Bronchial epithelial cell (primary cell): ENCODE results near the gene OR4C15. TPM values are rescaled to one million over a fixed set of nuclear protein-coding genes. Genes with fewer than 3 reads are reported as not detected.

Experiments
- DNase-seq: peaks from one replicate; pipeline ENCODE4 v3.0.0-alpha.2; 2010; ENCODE audit warnings: low read depth
- FAIRE-seq: peaks from 2 replicates; lab custom pipeline; 2011; peaks lifted over from hg19 to GRCh38; lab: Jason Lieb, UNC
- H3K27me3 ChIP-seq: 2 replicates; pipeline ENCODE4 v1.5.1; 2011; ENCODE audit warnings: low read length; ENCODE audit not compliant: control insufficient read depth, insufficient read depth
- H3K36me3 ChIP-seq: 2 replicates; pipeline ENCODE4 v1.5.1; 2011; ENCODE audit warnings: low read length; ENCODE audit not compliant: control insufficient read depth, insufficient read depth
- H3K4me3 ChIP-seq: 2 replicates; pipeline ENCODE4 v1.5.1; 2011; ENCODE audit warnings: mild to moderate bottlenecking, low read depth, low read length, control low read depth
- total RNA-seq: library from RNA; depleted of rRNA; stranded (reverse); fragments of >200 nt; gene quantifications from 2 replicates; pipeline ENCODE4 v1.2.1, GENCODE V29; 2014
- TF ChIP-seq, protein P1 (sequence below): IDR thresholded peaks from 2 replicates; pipeline ENCODE4 v1.5.1; 2011; ENCODE audit warnings: mild to moderate bottlenecking, moderate library complexity, low read length, control low read depth, inconsistent platforms; ENCODE audit not compliant: insufficient read depth, severe bottlenecking

The OR4C15 gene
- total RNA-seq = not detected in 2 replicates

DNA sequence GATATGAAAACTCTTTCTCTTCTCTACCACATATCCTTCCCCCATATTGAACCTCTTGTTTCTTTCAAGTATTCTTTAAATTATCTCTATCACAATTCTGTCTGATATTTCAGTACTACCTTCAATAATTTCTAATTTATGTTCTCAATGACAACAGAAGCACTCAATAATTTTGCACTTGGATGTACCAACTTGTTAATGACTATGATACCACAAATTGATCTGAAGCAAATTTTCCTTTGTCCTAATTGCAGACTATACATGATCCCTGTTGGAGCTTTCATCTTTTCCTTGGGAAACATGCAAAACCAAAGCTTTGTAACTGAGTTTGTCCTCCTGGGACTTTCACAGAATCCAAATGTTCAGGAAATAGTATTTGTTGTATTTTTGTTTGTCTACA lies at the start of gene OR4C15:
Gene OR4C15, plus strand, starts transcription at position 301 of the 400 bp plus-strand sequence. Its CDS starts 0 bp downstream, at position 301.
- TF ChIP-seq, protein P1, sequence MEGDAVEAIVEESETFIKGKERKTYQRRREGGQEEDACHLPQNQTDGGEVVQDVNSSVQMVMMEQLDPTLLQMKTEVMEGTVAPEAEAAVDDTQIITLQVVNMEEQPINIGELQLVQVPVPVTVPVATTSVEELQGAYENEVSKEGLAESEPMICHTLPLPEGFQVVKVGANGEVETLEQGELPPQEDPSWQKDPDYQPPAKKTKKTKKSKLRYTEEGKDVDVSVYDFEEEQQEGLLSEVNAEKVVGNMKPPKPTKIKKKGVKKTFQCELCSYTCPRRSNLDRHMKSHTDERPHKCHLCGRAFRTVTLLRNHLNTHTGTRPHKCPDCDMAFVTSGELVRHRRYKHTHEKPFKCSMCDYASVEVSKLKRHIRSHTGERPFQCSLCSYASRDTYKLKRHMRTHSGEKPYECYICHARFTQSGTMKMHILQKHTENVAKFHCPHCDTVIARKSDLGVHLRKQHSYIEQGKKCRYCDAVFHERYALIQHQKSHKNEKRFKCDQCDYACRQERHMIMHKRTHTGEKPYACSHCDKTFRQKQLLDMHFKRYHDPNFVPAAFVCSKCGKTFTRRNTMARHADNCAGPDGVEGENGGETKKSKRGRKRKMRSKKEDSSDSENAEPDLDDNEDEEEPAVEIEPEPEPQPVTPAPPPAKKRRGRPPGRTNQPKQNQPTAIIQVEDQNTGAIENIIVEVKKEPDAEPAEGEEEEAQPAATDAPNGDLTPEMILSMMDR = no peak
- Histone ChIP-seq H3K4me3 (no peak within 1 kb of the TSS), H3K36me3 (no peaks in the 10 kb centered on the region), H3K27me3 (no peaks in the 10 kb centered on the region)
- FAIRE-seq = no peak
- no peak for DNase-seq

GRCh38 chr11:55571828-55572227 lies 17.6 kb downstream of the OR4C15 start, which contains the start of gene OR4C16:
OR4C16 (plus strand) TSS chr11:55572128; CDS start chr11:55572128, 0 bp downstream.
- Histone ChIP-seq H3K4me3 (no peak within 1 kb of the TSS), H3K36me3 (no peaks in the 10 kb centered on the region), H3K27me3 (no peaks in the 10 kb centered on the region)
- FAIRE-seq (no peak), DNase-seq (no peak)
- TF ChIP-seq, protein P1 = no peak

GRCh38 chr11:55572548-55572947 lies 18.3 kb downstream of the OR4C15 start:
- H3K27me3 ChIP-seq = no peaks in the 10 kb centered on the region
- TF ChIP-seq, protein P1 = no peak

More at GRCh38 chr11:55572548-55572947, 18.3 kb downstream of the OR4C15 start:
- FAIRE-seq (no peak), DNase-seq (no peak)
- Histone ChIP-seq H3K4me3 (no peak overlapping the region), H3K36me3 (no peaks in the 10 kb centered on the region)

Other genes starting within 250 kb of the OR4C15 start
- not detected in 2 replicates for gene OR4A16, start 211.3 kb upstream of the OR4C15 start, total RNA-seq
- gene OR4A15, start 186.5 kb upstream of the OR4C15 start, total RNA-seq = not detected in 2 replicates
- gene OR4C16, start 17.7 kb downstream of the OR4C15 start, total RNA-seq = not detected in 2 replicates
- not detected in 2 replicates for gene OR4C11, start 53.2 kb downstream of the OR4C15 start, total RNA-seq
- not detected in 2 replicates for gene OR4P4, start 80.6 kb downstream of the OR4C15 start, total RNA-seq
- gene OR4S2, start 93.9 kb downstream of the OR4C15 start, total RNA-seq = not detected in 2 replicates
- not detected in 2 replicates for gene OR4C6, start 107.7 kb downstream of the OR4C15 start, total RNA-seq
- not detected in 2 replicates for gene OR5D13, start 219.0 kb downstream of the OR4C15 start, total RNA-seq
- gene OR5D14, start 241.1 kb downstream of the OR4C15 start, total RNA-seq = not detected in 2 replicates